Motor neuron (in vitro differentiated cells): ENCODE measurements around the gene LMNTD1. TPM values are rescaled to one million over a fixed set of nuclear protein-coding genes. Genes with fewer than 3 reads are reported as not detected.
"Not testable (repeated sequence)": the region's sequence is repeated elsewhere in the genome, so short reads cannot be mapped to it uniquely, and the experiment has no call there.

Source experiments
- ATAC-seq, 8 experiments: fragments of 200-7000 bp; cut with Tn5 transposase; replicated peaks in 6 of 8; 2 replicates each; pipeline ENCODE4 v1.8.0; 2021; ENCODE audit warnings: mild to moderate bottlenecking in 8 of 8, moderate library complexity in 8 of 8
- H3K27ac ChIP-seq, 2 donors: fragments of 250-450 bp; sonication (Bioruptor Pico); 2 replicates each; pipeline ENCODE4 v1.9.0; 2021; ENCODE audit warnings: antibody characterized with exemption in 2 of 2, mild to moderate bottlenecking in 2 of 2, moderate library complexity in 1 of 2
- H3K4me1 ChIP-seq, 2 donors: fragments of 250-450 bp; sonication (Bioruptor Pico); replicated peaks in 1 of 2; 2 replicates each; pipeline ENCODE4 v1.6.1; 2021; ENCODE audit warnings: antibody characterized with exemption in 2 of 2, mild to moderate bottlenecking in 2 of 2, moderate library complexity in 1 of 2
- H3K4me3 ChIP-seq, 5 donors: fragments of 250-450 bp; sonication (Bioruptor Pico); 2 replicates each; pipeline ENCODE4 v1.9.0; 2021; ENCODE audit warnings: antibody characterized with exemption in 5 of 5, mild to moderate bottlenecking in 5 of 5, moderate library complexity in 4 of 5
- WGBS, 10 experiments: fragments of 450-650 bp; shearing (Covaris generic); methylation state at CpG; one replicate each; pipeline ENCODE4 v1.0.0; 2022; 5-methylcytosine and 5-hydroxymethylcytosine counted together
- in situ Hi-C, 9 experiments: fragments of 400-800 bp; cut with MboI; loops; one replicate each; pipeline ENCODE4 v1.15.0; 2021; ENCODE audit warnings: low sequenced_read_pairs in 9 of 9, low pct_unique_long_range_greater_than_20kb in 2 of 9; ENCODE audit not compliant: unreplicated experiment in 9 of 9
- total RNA-seq, 8 experiments: library from RNA; unstranded; fragments of 300-600 nt; gene quantifications; 2 replicates each; pipeline versions ENCODE4 v1.2.3 to v1.2.4, GENCODE V29; 2022

LMNTD1 gene
- 10 to 100 TPM in 1 of 8 experiments, 1 to 10 TPM in 1, not detected in 6; 3.5 to 10.2 TPM for total RNA-seq

- in situ Hi-C loops, result loop anchor here in 1 of 9 experiments (10.0 kb wide), 1 partner anchor 118 kb away; no protein-coding TSS in a partner anchor
- 0 to 80% (median 19%) methylated on average over 1 of the region's 1 CpG; no CpG with 5 or more reads in 4 of the 10 experiments for WGBS, 10 experiments
- Histone ChIP-seq H3K27ac (no peak within 1 kb of the TSS), H3K4me3 (no peak within 1 kb of the TSS), H3K4me1 (no peaks in the 10 kb centered on the region)
- peak in 2 of 8 experiments; percentile 33 to 93 for ATAC-seq
Observed at GRCh38 chr12:25553098-25553497, at the start of gene LMNTD1. LMNTD1 (minus strand) TSS chr12:25553283; CDS start chr12:25552959, 324 bp downstream.

GRCh38 chr12:25598956-25599355, 45.9 kb upstream of the LMNTD1 start:
- H3K27ac ChIP-seq, result no peak overlapping the region
- WGBS, 10 experiments, result 55 to 93% (median 80%) methylated on average over 2 to 3 of the region's 3 CpGs; no CpG with 5 or more reads in 1 of the 10 experiments
- H3K4me1 ChIP-seq, result no peaks in the 10 kb centered on the region
- ATAC-seq, result no peak
- no peak overlapping the region for H3K4me3 ChIP-seq
- in situ Hi-C loops, result no loop called here

- H3K4me3 ChIP-seq, in situ Hi-C loops, ATAC-seq, H3K27ac ChIP-seq, H3K4me1 ChIP-seq: not testable (repeated sequence)
Observed at GRCh38 chr12:25595496-25595895, 42.4 kb upstream of the LMNTD1 start.

DNA sequence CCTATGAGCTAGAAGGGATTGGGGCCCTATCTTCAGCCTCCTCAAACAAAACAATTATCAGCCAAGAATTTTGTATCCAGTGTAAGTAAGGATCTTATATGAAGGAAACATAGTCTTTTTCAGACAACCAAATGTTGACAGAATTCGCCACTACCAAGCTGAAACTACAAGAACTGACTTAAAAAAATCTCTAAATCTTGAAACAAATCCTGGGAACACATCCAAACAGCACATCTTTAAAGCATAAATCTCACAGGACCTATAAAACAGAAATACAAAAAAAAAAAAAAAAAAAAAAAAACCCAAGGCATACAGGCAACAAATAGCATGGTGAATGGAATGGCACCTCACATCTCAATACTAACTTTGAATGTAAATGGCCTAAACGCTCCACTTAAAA, 41.3 kb upstream of the LMNTD1 start:
- H3K27ac ChIP-seq, result no peak overlapping the region
- ATAC-seq, result no peak
- no peaks in the 10 kb centered on the region for H3K4me1 ChIP-seq
- no peak overlapping the region for H3K4me3 ChIP-seq
- in situ Hi-C loops, result no loop called here
- WGBS, 10 experiments, result 80 to 100% (median 93%) methylated on average over 1 to 2 of the region's 2 CpGs

DNA sequence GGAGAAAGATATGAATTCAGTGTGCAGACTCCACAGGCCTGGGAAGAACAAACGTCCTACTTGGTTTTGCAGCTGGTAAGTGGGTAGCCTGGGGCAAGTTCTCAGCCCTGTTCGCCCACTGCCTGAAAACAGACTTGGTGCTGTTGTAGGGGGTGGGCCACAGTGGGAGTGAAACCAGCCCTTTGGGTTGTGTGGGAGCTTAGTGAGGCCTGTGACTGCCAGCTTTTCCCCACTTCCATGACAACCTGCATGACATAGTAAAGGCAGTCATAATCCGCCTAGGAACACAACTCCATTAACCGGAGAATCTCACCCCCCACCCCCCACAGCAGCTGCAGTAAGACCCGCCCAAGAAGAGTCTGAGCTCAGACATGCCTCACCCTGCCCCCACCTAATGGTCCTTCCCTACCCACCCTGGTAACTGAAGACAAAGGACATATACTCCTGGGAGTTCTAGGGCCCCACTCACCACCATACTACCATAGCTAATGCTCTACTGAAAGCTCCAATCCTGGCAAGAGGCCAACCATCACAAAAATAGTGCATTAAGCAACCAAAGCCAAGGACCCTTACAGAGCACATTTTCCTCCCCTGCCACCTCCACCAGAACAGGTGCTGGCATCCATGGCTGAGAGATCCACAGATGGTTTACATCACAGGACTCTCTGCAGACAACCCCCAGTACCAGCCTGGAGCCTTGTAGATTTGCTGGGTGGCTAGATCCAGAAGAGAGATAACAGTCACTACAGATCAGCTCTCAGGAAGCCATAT, 39.8 kb upstream of the LMNTD1 start:
- Histone ChIP-seq H3K4me3 (no peak overlapping the region), H3K27ac (no peak overlapping the region), H3K4me1 (no peaks in the 10 kb centered on the region)
- ATAC-seq, result no peak
- in situ Hi-C loops, result no loop called here
- WGBS, 10 experiments, result 40 to 80% (median 68%) methylated on average over 1 of the region's 5 CpGs; no CpG with 5 or more reads in 6 of the 10 experiments

DNA sequence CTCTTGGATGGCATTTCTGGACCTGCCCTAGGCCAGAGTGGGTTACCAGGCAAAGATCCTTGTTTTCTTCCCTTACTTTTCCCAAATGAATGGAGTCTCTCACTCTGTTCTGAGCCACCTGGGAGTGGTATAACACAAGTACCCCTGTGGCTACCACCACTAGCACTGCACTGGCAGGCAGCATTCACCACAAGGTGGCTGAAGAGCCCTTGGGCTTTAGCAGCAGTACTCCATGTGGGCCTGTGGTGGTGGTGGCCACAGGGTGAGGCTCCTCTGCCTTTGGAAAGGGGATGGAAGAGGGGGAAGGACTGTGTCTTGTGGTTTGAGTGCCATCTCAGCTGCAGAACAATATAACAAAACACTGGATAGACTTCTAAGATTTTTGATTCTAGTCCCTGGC, 38.1 kb upstream of the LMNTD1 start:
- no peaks in the 10 kb centered on the region for H3K4me1 ChIP-seq
- H3K27ac ChIP-seq, result no peak overlapping the region
- ATAC-seq, result peak in 4 of 8 experiments; percentile 37 to 73 (median 70)
- no peak overlapping the region for H3K4me3 ChIP-seq
- in situ Hi-C loops, result no loop called here

DNA sequence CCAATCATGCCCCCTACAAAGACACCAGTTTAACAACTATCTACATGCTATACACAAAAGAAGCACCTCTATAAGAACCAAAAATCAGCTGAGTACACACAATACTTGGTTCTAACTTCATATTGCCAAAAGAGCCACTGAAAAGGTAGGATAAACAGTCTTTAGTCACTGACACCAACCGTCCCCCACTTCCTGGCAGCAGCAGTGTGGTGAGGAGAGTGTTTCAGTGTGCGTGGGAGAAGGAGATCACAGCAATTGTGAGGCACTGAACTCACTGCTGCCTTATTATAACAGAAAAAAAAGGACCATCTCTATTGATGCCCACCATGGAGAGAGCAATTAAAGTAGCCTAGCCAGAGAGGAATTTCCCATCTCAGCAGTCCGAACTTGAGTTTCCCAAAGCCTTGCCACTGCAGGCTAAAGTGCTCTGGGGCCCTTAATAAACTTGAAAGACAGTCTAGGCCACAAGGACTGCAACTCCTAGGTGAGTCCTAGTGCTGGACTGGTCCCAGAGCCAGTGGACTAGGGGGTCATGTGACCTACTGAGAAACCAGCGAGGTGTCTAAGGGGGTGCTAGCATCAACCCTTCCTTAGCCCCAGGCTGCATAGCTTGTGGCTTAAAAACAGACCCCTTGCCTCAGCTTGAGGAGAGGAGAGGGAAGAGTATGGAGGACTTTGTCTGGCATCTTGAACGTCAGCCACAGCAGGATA, 37.1 kb upstream of the LMNTD1 start:
- in situ Hi-C loops, result no loop called here
- no peak overlapping the region for H3K4me3 ChIP-seq
- no peaks in the 10 kb centered on the region for H3K4me1 ChIP-seq
- no peak overlapping the region for H3K27ac ChIP-seq
- ATAC-seq, result no peak
- 40 to 100% (median 83%) methylated on average over 1 to 4 of the region's 5 CpGs; no CpG with 5 or more reads in 3 of the 10 experiments for WGBS, 10 experiments

GRCh38 chr12:25587346-25587745, 34.3 kb upstream of the LMNTD1 start:
- H3K4me3 ChIP-seq, result no peak overlapping the region
- in situ Hi-C loops, result no loop called here
- no peak for ATAC-seq
- 29 to 100% (median 81%) methylated on average over 1 to 4 of the region's 4 CpGs for WGBS, 10 experiments
- no peaks in the 10 kb centered on the region for H3K4me1 ChIP-seq
- H3K27ac ChIP-seq, result no peak overlapping the region

GRCh38 chr12:25585662-25586061, 32.6 kb upstream of the LMNTD1 start:
- Histone ChIP-seq H3K4me1 (no peaks in the 10 kb centered on the region), H3K4me3 (no peak overlapping the region), H3K27ac (no peak overlapping the region)
- in situ Hi-C loops, result no loop called here
- 28 to 100% (median 84%) methylated on average over 1 to 5 of the region's 5 CpGs for WGBS, 10 experiments
- no peak for ATAC-seq

DNA sequence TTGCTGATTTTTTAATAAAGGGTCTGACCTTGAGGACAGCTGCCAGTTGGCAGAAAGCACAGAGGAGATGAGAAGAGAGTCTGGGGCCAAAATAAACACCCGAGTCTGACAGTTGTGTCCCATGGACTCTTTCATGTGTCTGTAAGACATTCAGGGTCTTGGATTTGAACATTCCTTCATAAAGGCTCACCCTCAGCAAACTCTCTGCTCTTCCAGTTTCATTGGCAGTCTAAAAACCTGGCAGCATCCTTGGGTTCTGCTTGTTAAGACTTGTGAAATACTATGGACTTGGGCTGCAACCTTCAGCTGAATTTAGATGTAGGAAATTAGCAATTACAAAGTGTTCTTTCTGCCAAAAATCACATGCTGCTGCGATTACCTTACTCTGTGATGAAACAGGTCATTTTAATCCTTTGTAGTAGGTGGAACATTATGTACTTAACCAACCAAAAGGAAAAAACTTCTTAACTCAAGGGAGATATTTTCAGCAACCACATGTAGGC, 32.0 kb upstream of the LMNTD1 start:
- 0 to 86% (median 50%) methylated on average over 1 to 2 of the region's 2 CpGs; no CpG with 5 or more reads in 2 of the 10 experiments for WGBS, 10 experiments
- in situ Hi-C loops, result no loop called here
- Histone ChIP-seq H3K4me3 (no peak overlapping the region), H3K27ac (no peak overlapping the region), H3K4me1 (no peaks in the 10 kb centered on the region)
- ATAC-seq, result peak in 3 of 8 experiments; percentile 92 to 96 (median 96)

GRCh38 chr12:25584596-25584995, 31.5 kb upstream of the LMNTD1 start:
- in situ Hi-C loops, result no loop called here
- Histone ChIP-seq H3K4me1 (no peaks in the 10 kb centered on the region), H3K4me3 (no peak overlapping the region), H3K27ac (no peak overlapping the region)
- WGBS, 10 experiments, result 16 to 80% (median 29%) methylated on average over 1 to 5 of the region's 5 CpGs
- no peak for ATAC-seq

DNA sequence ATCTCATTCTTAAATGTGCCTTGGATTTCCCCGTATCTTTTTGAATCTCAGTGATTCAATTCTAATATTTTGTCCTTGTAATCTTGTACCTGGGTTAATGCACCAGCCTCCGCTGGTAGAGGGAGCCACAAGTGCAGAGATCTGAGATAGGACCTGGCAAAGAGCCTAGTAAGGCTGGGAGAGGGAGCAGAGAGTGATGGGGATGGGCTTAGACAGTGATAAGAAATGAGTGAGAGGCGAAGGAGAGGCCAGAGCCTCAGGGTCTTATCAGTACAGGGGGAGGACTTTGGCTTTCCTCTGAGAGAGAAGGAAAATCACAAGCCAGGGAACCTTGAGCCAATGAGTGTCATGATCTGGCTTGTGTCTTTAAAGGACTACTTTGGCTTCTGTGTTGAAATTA, 30.5 kb upstream of the LMNTD1 start:
- no peak overlapping the region for H3K4me3 ChIP-seq
- ATAC-seq, result peak in 2 of 8 experiments; percentile 32 to 78
- in situ Hi-C loops, result no loop called here
- no peaks in the 10 kb centered on the region for H3K4me1 ChIP-seq
- H3K27ac ChIP-seq, result no peak overlapping the region
- 69 to 100% (median 93%) methylated on average over 1 to 3 of the region's 3 CpGs; no CpG with 5 or more reads in 3 of the 10 experiments for WGBS, 10 experiments

- in situ Hi-C loops, result no loop called here
- H3K27ac ChIP-seq, result no peak overlapping the region
- no peak for ATAC-seq
- no peak overlapping the region for H3K4me3 ChIP-seq
- no peaks in the 10 kb centered on the region for H3K4me1 ChIP-seq
- WGBS, 10 experiments, result 60 to 100% (median 85%) methylated on average over 1 to 5 of the region's 5 CpGs
Observed at GRCh38 chr12:25581067-25581466, 28.0 kb upstream of the LMNTD1 start.
